IMR-90 (cell line): ENCODE results near the gene SRSF7.
A peak's percentile ranks its signal among the peaks of the same experiment; 100 is the strongest.

Experiments used
- CTCF ChIP-seq: conservative IDR thresholded peaks from 2 replicates; pipeline ENCODE4 v1.5.1; 2012; ENCODE audit warnings: mild to moderate bottlenecking, low read depth, low read length, improper control_type of control experiment
- MAZ ChIP-seq: IDR thresholded peaks from 2 replicates; pipeline ENCODE4 v1.6.1; 2012; ENCODE audit warnings: low read depth, mild to moderate bottlenecking, low read length, improper control_type of control experiment, moderate library complexity, borderline replicate concordance
- POLR2A ChIP-seq: IDR thresholded peaks from 2 replicates; pipeline ENCODE4 v1.6.1; 2012; ENCODE audit warnings: mild to moderate bottlenecking, low read depth, low read length

- TF ChIP-seq CTCF = peak; percentile 56
- no peak for TF ChIP-seq POLR2A
- no peak for TF ChIP-seq MAZ
Observed at GRCh38 chr2:38740851-38741731, 10.1 kb downstream of the SRSF7 start.
